SK-N-SH treated with all-trans-retinoic acid at 6 μM for 48 hours (cell line): ENCODE measurements around the gene SFRP4.

Experiments used
- ATAC-seq: fragments of 200-7000 bp; cut with Tn5 transposase; 3 replicates; pipeline ENCODE4 v1.9.1; 2020; ENCODE audit warnings: mild to moderate bottlenecking, moderate library complexity
- ARNTL ChIP-seq: fragments of 450-650 bp; formaldehyde crosslinking; IDR thresholded peaks from 2 replicates; pipeline ENCODE4 v1.5.0; 2020; ENCODE audit warnings: low read depth, mild to moderate bottlenecking, moderate library complexity, borderline replicate concordance
- BACH2 ChIP-seq: fragments of 250-450 bp; sonication (Bioruptor Pico); IDR thresholded peaks from 2 replicates; pipeline ENCODE4 v1.9.0; 2021; ENCODE audit warnings: mild to moderate bottlenecking, borderline replicate concordance
- CSDC2 ChIP-seq: fragments of 250-450 bp; sonication (Bioruptor Pico); IDR thresholded peaks from 2 replicates; pipeline ENCODE4 v1.5.0; 2020; ENCODE audit warnings: mild to moderate bottlenecking, moderate library complexity
- ESRRG ChIP-seq: fragments of 250-450 bp; sonication (Bioruptor Pico); IDR thresholded peaks from 2 replicates; pipeline ENCODE4 v1.6.1; 2021; ENCODE audit warnings: mild to moderate bottlenecking
- GLIS3 ChIP-seq: fragments of 250-450 bp; sonication (Bioruptor Pico); IDR thresholded peaks from 2 replicates; pipeline ENCODE4 v1.5.0; 2020; ENCODE audit warnings: mild to moderate bottlenecking, moderate library complexity
- ISL1 ChIP-seq: fragments of 250-450 bp; sonication (Bioruptor Pico); IDR thresholded peaks from 2 replicates; pipeline ENCODE4 v2.1.2; 2022; ENCODE audit warnings: mild to moderate bottlenecking, moderate library complexity
- OSR1 ChIP-seq: fragments of 250-450 bp; sonication (Bioruptor Pico); IDR thresholded peaks from 2 replicates; pipeline ENCODE4 v1.8.0; 2022; ENCODE audit warnings: moderate library complexity, mild to moderate bottlenecking, inconsistent platforms
- PPARA ChIP-seq: fragments of 250-450 bp; sonication (Bioruptor Pico); IDR thresholded peaks from 2 replicates; pipeline ENCODE4 v1.5.0; 2020; ENCODE audit warnings: mild to moderate bottlenecking, borderline replicate concordance
- RARB ChIP-seq: fragments of 250-450 bp; sonication (Bioruptor Pico); IDR thresholded peaks from 2 replicates; pipeline ENCODE4 v1.8.0; 2021; ENCODE audit warnings: mild to moderate bottlenecking, moderate library complexity
- SNAI2 ChIP-seq: fragments of 250-450 bp; sonication (Bioruptor Pico); IDR thresholded peaks from 2 replicates; pipeline ENCODE4 v1.5.0; 2020; ENCODE audit warnings: mild to moderate bottlenecking, moderate library complexity
- TCF4 ChIP-seq: fragments of 250-450 bp; sonication (Bioruptor Pico); IDR thresholded peaks from 2 replicates; pipeline ENCODE4 v1.8.0; 2021; ENCODE audit warnings: mild to moderate bottlenecking, moderate library complexity, borderline replicate concordance
- TOX ChIP-seq: fragments of 250-450 bp; sonication (Bioruptor Pico); IDR thresholded peaks from 2 replicates; pipeline ENCODE4 v1.8.0; 2021; ENCODE audit warnings: mild to moderate bottlenecking, moderate library complexity, borderline replicate concordance
- ZC3H10 ChIP-seq: fragments of 250-450 bp; sonication (Bioruptor Pico); IDR thresholded peaks from 2 replicates; pipeline ENCODE4 v1.5.1; 2021; ENCODE audit warnings: mild to moderate bottlenecking, moderate library complexity
- ZFP3 ChIP-seq: fragments of 250-450 bp; sonication (Bioruptor Pico); IDR thresholded peaks from 2 replicates; pipeline ENCODE4 v1.5.0; 2020; ENCODE audit warnings: mild to moderate bottlenecking, moderate library complexity
- ZFP30 ChIP-seq: fragments of 450-650 bp; formaldehyde crosslinking; IDR thresholded peaks from 2 replicates; pipeline ENCODE4 v1.5.0; 2022; ENCODE audit warnings: mild to moderate bottlenecking, moderate library complexity
- ZNF565 ChIP-seq: fragments of 450-650 bp; formaldehyde crosslinking; conservative IDR thresholded peaks from 2 replicates; pipeline ENCODE4 v1.5.0; 2020; ENCODE audit warnings: low read depth, mild to moderate bottlenecking, moderate library complexity
- ZNF70 ChIP-seq: fragments of 450-650 bp; formaldehyde crosslinking; IDR thresholded peaks from 2 replicates; pipeline ENCODE4 v1.5.0; 2020; ENCODE audit warnings: mild to moderate bottlenecking, moderate library complexity
- ZNF8 ChIP-seq: fragments of 450-650 bp; formaldehyde crosslinking; IDR thresholded peaks from 2 replicates; pipeline ENCODE4 v1.5.0; 2020; ENCODE audit warnings: mild to moderate bottlenecking, moderate library complexity
- TF ChIP-seq, protein P1 (sequence below): fragments of 250-450 bp; sonication (Bioruptor Pico); IDR thresholded peaks from 2 replicates; pipeline ENCODE4 v1.5.0; 2020; ENCODE audit warnings: mild to moderate bottlenecking, moderate library complexity
- TF ChIP-seq, protein P2 (sequence below): fragments of 250-450 bp; sonication (Bioruptor Pico); IDR thresholded peaks from 2 replicates; pipeline ENCODE4 v1.5.1; 2021; ENCODE audit warnings: mild to moderate bottlenecking, moderate library complexity
- TF ChIP-seq, protein P3 (sequence below): fragments of 250-450 bp; sonication (Bioruptor Pico); IDR thresholded peaks from 2 replicates; pipeline ENCODE4 v1.5.1; 2020; ENCODE audit warnings: low read depth, mild to moderate bottlenecking, moderate library complexity
- TF ChIP-seq, protein P4 (sequence below): fragments of 250-450 bp; sonication (Bioruptor Pico); IDR thresholded peaks from 2 replicates; pipeline ENCODE4 v1.8.0; 2021; ENCODE audit warnings: low read depth, mild to moderate bottlenecking, moderate library complexity, borderline replicate concordance

The SFRP4 gene

GRCh38 chr7:37928878-37929277 lies 12.3 kb upstream of the SFRP4 start:
- no peak for ATAC-seq

DNA sequence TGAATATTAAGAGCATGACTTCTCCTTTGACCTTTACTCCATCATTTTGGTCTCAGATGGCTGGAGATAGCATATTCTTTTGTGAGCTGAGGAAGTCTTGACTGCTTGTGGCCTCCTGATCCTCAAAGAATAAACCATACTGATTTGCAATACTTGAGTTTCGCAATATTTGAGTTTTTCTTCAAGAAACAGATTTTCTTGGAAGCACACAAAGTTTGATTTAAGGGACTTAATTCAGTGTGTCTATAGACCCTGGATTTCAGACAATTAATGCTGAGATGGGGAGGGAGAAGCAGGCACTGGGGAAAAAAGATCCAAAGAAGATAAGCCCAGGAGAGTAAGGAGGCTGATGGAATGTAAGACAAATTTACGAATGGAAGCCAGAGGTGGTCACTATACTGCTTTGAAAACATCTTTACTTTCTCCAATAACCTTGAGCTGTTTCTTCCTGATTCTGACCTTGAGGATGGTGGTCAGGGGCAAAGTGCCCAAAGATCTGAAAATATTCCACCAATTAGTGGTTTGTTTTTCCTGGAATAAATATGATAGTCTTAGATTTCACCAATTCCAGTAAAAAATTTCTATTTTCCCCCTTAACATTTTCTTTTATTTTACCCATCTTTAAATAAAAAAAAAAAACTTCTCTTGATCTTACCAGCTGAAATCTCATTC lies 11.3 kb upstream of the SFRP4 start:
- ATAC-seq = no peak
- TF ChIP-seq ISL1 (CRISPR knock-in tag) (no peak), ZNF70 (no peak), TCF4 (CRISPR knock-in tag) (no peak), BACH2 (CRISPR knock-in tag) (no peak)
- TF ChIP-seq, protein P1, sequence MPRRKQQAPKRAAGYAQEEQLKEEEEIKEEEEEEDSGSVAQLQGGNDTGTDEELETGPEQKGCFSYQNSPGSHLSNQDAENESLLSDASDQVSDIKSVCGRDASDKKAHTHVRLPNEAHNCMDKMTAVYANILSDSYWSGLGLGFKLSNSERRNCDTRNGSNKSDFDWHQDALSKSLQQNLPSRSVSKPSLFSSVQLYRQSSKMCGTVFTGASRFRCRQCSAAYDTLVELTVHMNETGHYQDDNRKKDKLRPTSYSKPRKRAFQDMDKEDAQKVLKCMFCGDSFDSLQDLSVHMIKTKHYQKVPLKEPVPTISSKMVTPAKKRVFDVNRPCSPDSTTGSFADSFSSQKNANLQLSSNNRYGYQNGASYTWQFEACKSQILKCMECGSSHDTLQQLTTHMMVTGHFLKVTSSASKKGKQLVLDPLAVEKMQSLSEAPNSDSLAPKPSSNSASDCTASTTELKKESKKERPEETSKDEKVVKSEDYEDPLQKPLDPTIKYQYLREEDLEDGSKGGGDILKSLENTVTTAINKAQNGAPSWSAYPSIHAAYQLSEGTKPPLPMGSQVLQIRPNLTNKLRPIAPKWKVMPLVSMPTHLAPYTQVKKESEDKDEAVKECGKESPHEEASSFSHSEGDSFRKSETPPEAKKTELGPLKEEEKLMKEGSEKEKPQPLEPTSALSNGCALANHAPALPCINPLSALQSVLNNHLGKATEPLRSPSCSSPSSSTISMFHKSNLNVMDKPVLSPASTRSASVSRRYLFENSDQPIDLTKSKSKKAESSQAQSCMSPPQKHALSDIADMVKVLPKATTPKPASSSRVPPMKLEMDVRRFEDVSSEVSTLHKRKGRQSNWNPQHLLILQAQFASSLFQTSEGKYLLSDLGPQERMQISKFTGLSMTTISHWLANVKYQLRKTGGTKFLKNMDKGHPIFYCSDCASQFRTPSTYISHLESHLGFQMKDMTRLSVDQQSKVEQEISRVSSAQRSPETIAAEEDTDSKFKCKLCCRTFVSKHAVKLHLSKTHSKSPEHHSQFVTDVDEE (CRISPR knock-in tag) = no peak

More at GRCh38 chr7:37928878-37929277, 12.3 kb upstream of the SFRP4 start:
- TF ChIP-seq, protein P2, sequence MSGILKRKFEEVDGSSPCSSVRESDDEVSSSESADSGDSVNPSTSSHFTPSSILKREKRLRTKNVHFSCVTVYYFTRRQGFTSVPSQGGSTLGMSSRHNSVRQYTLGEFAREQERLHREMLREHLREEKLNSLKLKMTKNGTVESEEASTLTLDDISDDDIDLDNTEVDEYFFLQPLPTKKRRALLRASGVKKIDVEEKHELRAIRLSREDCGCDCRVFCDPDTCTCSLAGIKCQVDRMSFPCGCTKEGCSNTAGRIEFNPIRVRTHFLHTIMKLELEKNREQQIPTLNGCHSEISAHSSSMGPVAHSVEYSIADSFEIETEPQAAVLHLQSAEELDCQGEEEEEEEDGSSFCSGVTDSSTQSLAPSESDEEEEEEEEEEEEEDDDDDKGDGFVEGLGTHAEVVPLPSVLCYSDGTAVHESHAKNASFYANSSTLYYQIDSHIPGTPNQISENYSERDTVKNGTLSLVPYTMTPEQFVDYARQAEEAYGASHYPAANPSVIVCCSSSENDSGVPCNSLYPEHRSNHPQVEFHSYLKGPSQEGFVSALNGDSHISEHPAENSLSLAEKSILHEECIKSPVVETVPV (CRISPR knock-in tag) = no peak
- no peak for TF ChIP-seq TOX (CRISPR knock-in tag)
- TF ChIP-seq OSR1 (CRISPR knock-in tag) = no peak
- no peak for TF ChIP-seq PPARA (CRISPR knock-in tag)
- no peak for TF ChIP-seq ZNF8
- no peak for TF ChIP-seq CSDC2
- TF ChIP-seq ZNF565 = no peak
- TF ChIP-seq BACH2 (CRISPR knock-in tag) = no peak
- TF ChIP-seq, protein P1 (CRISPR knock-in tag) = no peak
- no peak for TF ChIP-seq SNAI2
- TF ChIP-seq, protein P3, sequence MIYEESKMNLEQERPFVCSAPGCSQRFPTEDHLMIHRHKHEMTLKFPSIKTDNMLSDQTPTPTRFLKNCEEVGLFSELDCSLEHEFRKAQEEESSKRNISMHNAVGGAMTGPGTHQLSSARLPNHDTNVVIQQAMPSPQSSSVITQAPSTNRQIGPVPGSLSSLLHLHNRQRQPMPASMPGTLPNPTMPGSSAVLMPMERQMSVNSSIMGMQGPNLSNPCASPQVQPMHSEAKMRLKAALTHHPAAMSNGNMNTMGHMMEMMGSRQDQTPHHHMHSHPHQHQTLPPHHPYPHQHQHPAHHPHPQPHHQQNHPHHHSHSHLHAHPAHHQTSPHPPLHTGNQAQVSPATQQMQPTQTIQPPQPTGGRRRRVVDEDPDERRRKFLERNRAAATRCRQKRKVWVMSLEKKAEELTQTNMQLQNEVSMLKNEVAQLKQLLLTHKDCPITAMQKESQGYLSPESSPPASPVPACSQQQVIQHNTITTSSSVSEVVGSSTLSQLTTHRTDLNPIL (CRISPR knock-in tag) = no peak
- TF ChIP-seq, protein P4, sequence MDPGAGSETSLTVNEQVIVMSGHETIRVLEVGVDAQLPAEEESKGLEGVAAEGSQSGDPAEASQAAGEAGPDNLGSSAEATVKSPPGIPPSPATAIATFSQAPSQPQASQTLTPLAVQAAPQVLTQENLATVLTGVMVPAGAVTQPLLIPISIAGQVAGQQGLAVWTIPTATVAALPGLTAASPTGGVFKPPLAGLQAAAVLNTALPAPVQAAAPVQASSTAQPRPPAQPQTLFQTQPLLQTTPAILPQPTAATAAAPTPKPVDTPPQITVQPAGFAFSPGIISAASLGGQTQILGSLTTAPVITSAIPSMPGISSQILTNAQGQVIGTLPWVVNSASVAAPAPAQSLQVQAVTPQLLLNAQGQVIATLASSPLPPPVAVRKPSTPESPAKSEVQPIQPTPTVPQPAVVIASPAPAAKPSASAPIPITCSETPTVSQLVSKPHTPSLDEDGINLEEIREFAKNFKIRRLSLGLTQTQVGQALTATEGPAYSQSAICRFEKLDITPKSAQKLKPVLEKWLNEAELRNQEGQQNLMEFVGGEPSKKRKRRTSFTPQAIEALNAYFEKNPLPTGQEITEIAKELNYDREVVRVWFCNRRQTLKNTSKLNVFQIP (CRISPR knock-in tag) = no peak
- TF ChIP-seq ZFP30 (CRISPR knock-in tag) = no peak
- no peak for TF ChIP-seq TCF4 (CRISPR knock-in tag)
- no peak for TF ChIP-seq RARB (CRISPR knock-in tag)
- TF ChIP-seq ZC3H10 = no peak
- no peak for TF ChIP-seq ARNTL (CRISPR knock-in tag)
- TF ChIP-seq, all 23 proteins: peak for 0

DNA sequence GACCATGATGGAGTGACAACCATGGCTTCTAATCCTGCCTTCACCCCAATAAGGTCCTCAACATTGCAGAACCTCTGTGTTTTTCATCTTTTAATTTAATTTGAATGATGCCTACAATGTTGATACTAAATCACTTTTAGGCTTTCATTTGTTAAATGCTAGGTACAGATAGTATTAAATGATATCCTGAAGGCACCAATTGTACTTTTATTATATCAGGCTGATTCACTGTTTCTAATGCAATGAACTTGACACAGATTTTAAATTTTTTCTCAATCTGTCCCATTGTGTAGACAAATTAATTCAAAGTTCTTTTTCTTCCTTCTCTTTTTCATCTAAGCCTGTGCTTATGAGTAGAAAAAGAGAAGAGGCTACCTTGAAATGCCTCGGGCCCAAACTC lies 9.0 kb upstream of the SFRP4 start:
- no peak for ATAC-seq
- TF ChIP-seq TCF4 (CRISPR knock-in tag) (no peak), PPARA (CRISPR knock-in tag) (no peak), ZFP3 (CRISPR knock-in tag) (no peak), GLIS3 (no peak), ESRRG (CRISPR knock-in tag) (no peak), ZNF70 (no peak), SNAI2 (no peak)
- TF ChIP-seq, protein P2 (CRISPR knock-in tag) = no peak
- TF ChIP-seq, protein P4 (CRISPR knock-in tag) = no peak
